Activated naive CD8-positive, alpha-beta T cell treated with anti-CD3 and anti-CD28 coated beads for 36 hours (primary cell): ENCODE measurements around the gene TEX53. TPM values are rescaled to one million over a fixed set of nuclear protein-coding genes. Genes with fewer than 3 reads are reported as not detected.
A peak's percentile ranks its signal among the peaks of the same experiment; 100 is the strongest.

ENCODE experiments used
- DNase-seq: peaks from one replicate; pipeline ENCODE4 v3.0.0; 2021
- H3K27ac Mint-ChIP-seq: one replicate; pipeline ENCODE4 v1.8.0; 2022; ENCODE audit warnings: mild to moderate bottlenecking, moderate library complexity, mixed read lengths
- H3K27me3 Mint-ChIP-seq: one replicate; pipeline ENCODE4 v1.8.0; 2022; ENCODE audit warnings: mild to moderate bottlenecking, mixed read lengths
- H3K36me3 Mint-ChIP-seq: one replicate; pipeline ENCODE4 v1.8.0; 2021; ENCODE audit warnings: mild to moderate bottlenecking, mixed read lengths
- H3K4me1 Mint-ChIP-seq: one replicate; pipeline ENCODE4 v1.8.0; 2021; ENCODE audit warnings: mixed read lengths
- H3K4me3 Mint-ChIP-seq: one replicate; pipeline ENCODE4 v1.8.0; 2022; ENCODE audit warnings: mild to moderate bottlenecking, moderate library complexity, mixed read lengths
- H3K9me3 Mint-ChIP-seq: one replicate; pipeline ENCODE4 v1.8.0; 2022; ENCODE audit warnings: mixed read lengths
- total RNA-seq, 2 experiments: library from RNA; stranded (reverse); gene quantifications; one replicate each; pipeline ENCODE4 v1.2.3, GENCODE V29; 2021

The TEX53 gene
- total RNA-seq, 2 experiments from 2014 or later: not detected

GRCh38 chr9:114633438-114634089 is 24.0 kb downstream of the TEX53 start:
- Mint-ChIP-seq H3K9me3 (no peaks in the 10 kb centered on the region), H3K27ac (no peak overlapping the region), H3K36me3 (peaks cover 16% of the 10 kb centered on the region), H3K27me3 (no peaks in the 10 kb centered on the region), H3K4me3 (no peak overlapping the region), H3K4me1 (no peaks in the 10 kb centered on the region)
- DNase-seq: no peak

DNA sequence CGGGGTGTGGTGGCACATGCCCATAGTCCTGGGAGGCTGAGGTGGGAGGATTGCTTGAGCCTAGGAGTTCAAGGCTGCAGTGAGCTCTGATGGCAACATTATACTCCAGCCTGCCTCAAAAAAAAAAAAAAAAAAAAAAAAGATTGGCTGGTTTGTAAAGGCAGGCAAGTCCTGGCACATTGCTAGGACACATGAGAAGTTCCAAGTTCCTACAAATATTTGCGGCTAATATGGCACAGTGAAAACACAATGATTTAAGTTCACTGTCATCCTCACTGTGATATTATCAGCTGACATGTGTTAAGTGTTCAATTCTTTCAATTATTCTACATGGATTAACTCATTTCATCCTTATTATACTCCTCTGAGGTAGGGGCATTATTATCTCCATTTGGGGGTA is 26.4 kb downstream of the TEX53 start:
- no peak for DNase-seq
- H3K4me3 Mint-ChIP-seq: no peak overlapping the region
- no peaks in the 10 kb centered on the region for H3K4me1 Mint-ChIP-seq
- no peak overlapping the region for H3K27ac Mint-ChIP-seq
- H3K27me3 Mint-ChIP-seq: no peaks in the 10 kb centered on the region
- peaks cover 16% of the 10 kb centered on the region for H3K36me3 Mint-ChIP-seq
- no peaks in the 10 kb centered on the region for H3K9me3 Mint-ChIP-seq

DNA sequence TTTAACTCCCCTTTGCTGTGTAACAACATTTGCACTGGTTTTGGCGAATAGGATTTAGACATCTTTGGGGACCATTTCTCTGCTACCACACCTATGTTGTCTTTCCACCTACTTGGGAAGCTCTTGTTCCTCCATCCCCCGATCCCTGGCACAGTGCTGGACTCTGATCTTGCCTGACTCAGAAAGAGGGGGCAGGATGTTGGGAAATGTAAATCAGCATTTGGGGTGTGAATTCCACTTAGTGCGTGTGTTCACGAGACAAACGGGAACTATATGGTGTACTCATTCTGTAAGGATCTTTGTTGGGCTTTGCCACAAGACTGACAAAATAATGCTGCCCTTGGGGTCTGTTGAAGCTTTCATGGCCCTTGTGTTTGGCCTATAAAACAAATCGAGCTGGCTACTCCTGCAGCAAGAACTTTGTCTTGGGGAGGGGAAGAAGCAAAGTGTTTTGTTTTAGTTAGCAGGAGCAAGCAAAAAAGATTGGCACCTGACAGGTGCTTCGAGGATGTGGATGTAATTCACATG is 28.0 kb downstream of the TEX53 start:
- no peak overlapping the region for H3K4me3 Mint-ChIP-seq
- H3K27ac Mint-ChIP-seq: no peak overlapping the region

GRCh38 chr9:114627553-114627952 is 30.1 kb downstream of the TEX53 start:
- DNase-seq: no peak
- no peak overlapping the region for H3K4me3 Mint-ChIP-seq
- H3K27ac Mint-ChIP-seq: no peak overlapping the region
- H3K4me1 Mint-ChIP-seq: no peaks in the 10 kb centered on the region
- H3K9me3 Mint-ChIP-seq: no peaks in the 10 kb centered on the region
- peaks cover 16% of the 10 kb centered on the region for H3K36me3 Mint-ChIP-seq
- no peaks in the 10 kb centered on the region for H3K27me3 Mint-ChIP-seq

More for the DNA sequence above, 28.0 kb downstream of the TEX53 start:
- H3K36me3 Mint-ChIP-seq: peaks cover 16% of the 10 kb centered on the region
- no peak for DNase-seq
- no peaks in the 10 kb centered on the region for H3K4me1 Mint-ChIP-seq
- no peaks in the 10 kb centered on the region for H3K27me3 Mint-ChIP-seq
- no peaks in the 10 kb centered on the region for H3K9me3 Mint-ChIP-seq

GRCh38 chr9:114626415-114627020 is 31.1 kb downstream of the TEX53 start:
- Mint-ChIP-seq H3K27me3 (no peaks in the 10 kb centered on the region), H3K4me3 (no peak overlapping the region), H3K36me3 (peaks cover 22% of the 10 kb centered on the region), H3K27ac (no peak overlapping the region), H3K9me3 (no peaks in the 10 kb centered on the region), H3K4me1 (no peaks in the 10 kb centered on the region)
- DNase-seq: no peak

DNA sequence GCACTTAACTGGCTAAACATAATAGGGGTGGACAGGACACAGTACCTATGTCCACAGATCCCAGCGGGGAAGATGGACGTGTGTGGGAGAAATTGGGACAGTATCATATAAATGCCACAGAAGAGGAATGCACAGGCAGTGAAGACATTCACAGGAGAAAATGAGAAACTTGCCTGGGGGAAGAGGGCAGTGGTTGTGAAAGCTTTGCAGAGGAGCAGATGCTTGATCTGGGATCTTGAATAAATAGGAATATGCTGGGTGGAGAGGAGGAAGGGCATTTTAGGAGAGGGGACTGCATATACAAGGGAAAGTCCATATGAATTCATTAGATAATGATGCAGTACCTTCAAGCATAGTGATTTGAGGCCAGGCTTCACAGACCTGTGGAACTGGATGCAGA is 32.9 kb downstream of the TEX53 start:
- DNase-seq: no peak
- Mint-ChIP-seq H3K36me3 (peaks cover 24% of the 10 kb centered on the region), H3K4me1 (peaks cover 1% of the 10 kb centered on the region), H3K9me3 (no peaks in the 10 kb centered on the region), H3K27me3 (no peaks in the 10 kb centered on the region), H3K4me3 (no peak overlapping the region), H3K27ac (no peak overlapping the region)

DNA sequence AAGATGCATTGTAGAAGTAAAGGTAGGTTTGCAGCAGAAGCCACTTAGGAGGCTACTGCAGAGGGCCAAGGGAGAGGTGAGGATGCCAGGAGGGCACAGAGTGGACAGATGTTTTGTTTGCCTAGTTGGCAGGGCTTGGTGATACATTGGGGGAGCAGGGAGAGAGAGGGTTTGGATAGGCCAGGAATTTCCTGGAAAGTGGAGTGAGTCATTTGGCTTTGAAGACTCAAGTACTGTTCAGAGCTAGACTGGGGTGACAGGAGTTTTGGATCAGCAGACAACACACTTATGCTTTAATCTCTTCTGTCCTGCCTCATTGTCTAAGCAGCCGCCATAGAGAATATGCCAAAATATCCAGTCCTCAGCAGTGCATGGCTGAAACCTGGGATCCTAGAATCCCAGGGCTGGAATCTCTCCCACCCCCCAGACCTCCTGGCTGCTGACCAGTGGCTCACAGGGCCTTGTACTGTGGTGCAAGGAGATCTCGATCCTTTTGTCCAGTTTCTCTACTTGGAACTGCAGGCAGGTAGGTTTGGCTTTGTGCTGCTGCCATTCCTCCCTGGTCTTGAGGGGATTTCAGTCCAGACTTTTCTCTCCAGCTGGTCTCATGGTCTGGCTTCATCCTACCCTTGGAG is 35.5 kb downstream of the TEX53 start:
- DNase-seq: no peak
- Mint-ChIP-seq H3K27ac (no peak overlapping the region), H3K36me3 (peaks cover 38% of the 10 kb centered on the region), H3K4me1 (peaks cover 14% of the 10 kb centered on the region), H3K9me3 (no peaks in the 10 kb centered on the region), H3K4me3 (no peak overlapping the region), H3K27me3 (no peaks in the 10 kb centered on the region)

GRCh38 chr9:114621561-114621960 is 36.0 kb downstream of the TEX53 start:
- Mint-ChIP-seq H3K4me3 (no peak overlapping the region), H3K27ac (no peak overlapping the region), H3K27me3 (no peaks in the 10 kb centered on the region), H3K4me1 (peaks cover 19% of the 10 kb centered on the region), H3K36me3 (peaks cover 39% of the 10 kb centered on the region), H3K9me3 (no peaks in the 10 kb centered on the region)
- DNase-seq: no peak

GRCh38 chr9:114619191-114619761 is 38.3 kb downstream of the TEX53 start:
- DNase-seq: no peak
- Mint-ChIP-seq H3K4me1 (peaks cover 26% of the 10 kb centered on the region), H3K27me3 (no peaks in the 10 kb centered on the region), H3K4me3 (peak overlapping the region; percentile 73), H3K36me3 (peaks cover 51% of the 10 kb centered on the region), H3K27ac (peak overlapping the region; percentile 81), H3K9me3 (peaks cover 2% of the 10 kb centered on the region)

DNA sequence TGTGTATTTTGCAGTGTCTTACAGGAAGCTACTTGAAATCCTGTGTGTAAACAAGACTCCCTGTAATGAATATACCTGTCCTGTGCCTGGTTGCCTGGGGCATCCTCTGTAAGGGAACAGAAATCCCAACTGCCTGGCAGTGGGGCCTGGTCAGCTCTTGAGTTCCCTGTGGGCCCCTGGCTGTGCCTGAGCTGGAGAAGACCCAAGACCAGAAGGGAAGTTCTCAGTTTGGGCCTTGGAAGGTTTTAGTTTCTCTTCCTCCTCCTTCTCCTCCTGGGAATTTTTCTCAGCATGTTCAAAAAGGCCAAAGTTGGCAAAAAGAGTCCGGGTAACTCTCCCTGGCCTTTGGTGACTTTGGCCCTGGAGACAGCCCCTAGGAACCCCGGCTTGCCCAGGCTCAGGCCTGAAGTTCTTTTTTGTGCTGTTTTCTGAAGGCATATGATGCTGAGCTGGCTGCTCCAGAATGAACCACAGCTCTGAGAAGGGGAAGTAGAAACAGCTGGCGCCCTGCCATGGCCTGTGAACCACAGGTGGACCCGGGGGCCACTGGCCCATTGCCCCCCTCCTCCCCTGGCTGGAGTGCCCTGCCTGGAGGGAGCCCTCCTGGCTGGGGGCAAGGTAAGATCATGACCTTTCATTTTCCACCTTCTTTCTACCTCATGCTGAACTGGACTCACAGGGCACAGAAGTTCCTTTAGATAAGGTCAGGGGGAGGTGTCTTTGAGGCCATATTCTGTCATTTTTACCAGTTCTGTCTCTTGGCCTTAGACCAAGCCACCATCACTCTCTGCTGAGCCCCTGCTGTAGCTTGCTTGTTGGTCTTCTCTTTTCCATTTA is 40.7 kb downstream of the TEX53 start:
- Mint-ChIP-seq H3K4me3 (no peak overlapping the region), H3K36me3 (peaks cover 55% of the 10 kb centered on the region), H3K4me1 (peaks cover 46% of the 10 kb centered on the region), H3K27me3 (no peaks in the 10 kb centered on the region), H3K27ac (peak overlapping the region; percentile 88), H3K9me3 (peaks cover 2% of the 10 kb centered on the region)
- peak; percentile 13 for DNase-seq

DNA sequence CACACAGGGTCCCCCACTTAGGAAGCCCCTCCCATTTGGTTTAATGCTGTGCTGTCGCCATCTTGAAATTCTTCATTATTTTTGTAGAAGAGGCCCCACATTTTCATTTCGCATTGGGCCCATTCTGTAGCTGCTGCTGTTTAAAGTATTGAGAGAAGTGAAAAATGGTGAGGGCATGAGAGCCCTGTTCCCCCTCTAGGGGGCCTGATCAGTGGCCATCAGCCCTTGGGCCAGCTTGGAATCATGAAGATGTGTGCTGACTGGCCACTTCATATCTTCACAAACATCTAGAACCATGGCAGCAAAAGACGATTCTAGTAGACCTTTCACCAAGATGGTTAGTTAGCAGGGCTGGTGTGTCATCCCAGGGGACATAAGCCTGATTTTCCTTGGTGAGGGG is 43.2 kb downstream of the TEX53 start:
- Mint-ChIP-seq H3K36me3 (peaks cover 47% of the 10 kb centered on the region), H3K9me3 (peaks cover 2% of the 10 kb centered on the region), H3K4me3 (no peak overlapping the region), H3K27me3 (no peaks in the 10 kb centered on the region), H3K27ac (no peak overlapping the region), H3K4me1 (peaks cover 51% of the 10 kb centered on the region)
- no peak for DNase-seq

DNA sequence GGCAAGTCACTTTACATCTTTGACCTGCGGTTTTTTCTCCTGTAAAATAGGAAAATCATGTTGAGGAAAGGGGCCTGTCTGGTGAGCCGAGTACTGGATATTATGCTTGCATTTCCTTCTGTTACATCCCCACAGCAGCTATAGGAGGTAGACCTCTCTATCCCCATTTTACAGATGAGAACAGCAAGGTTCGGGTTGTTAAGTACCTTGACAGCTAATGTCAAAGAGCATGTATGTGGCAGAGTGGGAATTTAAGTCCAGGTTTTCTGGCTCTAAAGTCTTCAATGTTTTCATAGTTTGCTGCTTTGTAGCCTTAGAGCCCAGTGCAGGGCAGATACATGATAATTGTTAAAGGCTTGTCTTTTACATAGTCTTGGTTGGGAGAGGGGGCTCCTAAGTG is 43.7 kb downstream of the TEX53 start:
- peaks cover 49% of the 10 kb centered on the region for H3K4me1 Mint-ChIP-seq
- H3K27me3 Mint-ChIP-seq: no peaks in the 10 kb centered on the region
- no peak for DNase-seq
- no peak overlapping the region for H3K27ac Mint-ChIP-seq
- peaks cover 2% of the 10 kb centered on the region for H3K9me3 Mint-ChIP-seq
- H3K4me3 Mint-ChIP-seq: no peak overlapping the region
- peaks cover 45% of the 10 kb centered on the region for H3K36me3 Mint-ChIP-seq

- no peak for DNase-seq
- H3K36me3 Mint-ChIP-seq: peaks cover 39% of the 10 kb centered on the region
- peak overlapping the region; percentile 81 for H3K4me3 Mint-ChIP-seq
- H3K27ac Mint-ChIP-seq: peak overlapping the region; percentile 85
- peaks cover 46% of the 10 kb centered on the region for H3K4me1 Mint-ChIP-seq
- peaks cover 2% of the 10 kb centered on the region for H3K9me3 Mint-ChIP-seq
- H3K27me3 Mint-ChIP-seq: no peaks in the 10 kb centered on the region
These were observed 44.5 kb downstream of the TEX53 start for GRCh38 chr9:114613087-114613486.

DNA sequence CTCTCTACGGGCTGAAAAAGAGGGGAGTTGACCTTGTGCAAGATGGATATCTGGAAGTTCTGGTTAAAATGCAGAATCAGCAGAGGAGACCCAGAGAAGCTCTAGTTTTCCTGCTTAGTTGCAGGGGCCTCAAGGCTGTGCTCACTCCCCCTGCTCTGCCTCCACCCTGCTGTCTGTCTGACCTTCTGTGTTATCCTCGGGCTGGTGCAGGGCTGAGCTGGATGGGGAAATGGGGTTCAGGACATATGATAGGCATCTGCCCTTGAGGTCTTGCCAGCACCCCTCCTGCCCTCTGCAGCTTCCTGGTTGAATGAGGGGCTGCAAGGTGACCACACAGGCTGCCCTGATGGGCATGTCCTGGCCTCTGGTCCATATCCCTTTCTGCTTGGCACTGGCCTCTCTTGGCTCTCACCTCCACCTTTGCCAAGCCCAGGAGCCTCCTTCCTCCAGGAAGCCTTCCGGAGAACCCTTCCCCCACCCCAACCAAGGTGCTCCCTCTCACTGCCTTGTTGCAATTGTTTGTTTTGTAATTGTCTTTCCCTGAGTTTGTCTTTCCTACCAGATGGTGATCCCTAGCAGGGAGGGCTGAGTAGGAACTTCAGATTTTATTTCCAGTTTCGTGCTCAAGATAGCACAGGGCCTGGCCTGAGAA is 45.2 kb downstream of the TEX53 start:
- Mint-ChIP-seq H3K27ac (peak overlapping the region; percentile 85), H3K36me3 (peaks cover 37% of the 10 kb centered on the region), H3K27me3 (no peaks in the 10 kb centered on the region), H3K9me3 (peaks cover 2% of the 10 kb centered on the region), H3K4me3 (peak overlapping the region; percentile 81), H3K4me1 (peaks cover 46% of the 10 kb centered on the region)
- DNase-seq: no peak
